OCI-LY3 (cell line): ENCODE measurements around the gene CDK11A.
A peak's percentile ranks its signal among the peaks of the same experiment; 100 is the strongest.
"Not testable (repeated sequence)": the region's sequence is repeated elsewhere in the genome, so short reads cannot be mapped to it uniquely, and the experiment has no call there.

ENCODE experiments used
- H2AFZ ChIP-seq: fragments of 200-600, 300-600 bp; shearing (Covaris generic); 2 replicates; pipeline ENCODE4 v1.6.0; 2014; ENCODE audit warnings: antibody characterized with exemption, low read depth, low read length
- H3K27ac ChIP-seq: fragments of 200-600, 300-600 bp; sonication (generic); 2 replicates; pipeline ENCODE4 v1.5.1; 2014; ENCODE audit warnings: mild to moderate bottlenecking, low read length, moderate library complexity, mixed read lengths
- H3K27me3 ChIP-seq: fragments of 200-600, 300-600 bp; sonication (generic); 2 replicates; pipeline ENCODE4 v1.6.1; 2014; ENCODE audit warnings: low read depth, low read length, mixed read lengths
- H3K36me3 ChIP-seq: fragments of 200-600, 300-600 bp; sonication (generic); replicated peaks from 2 replicates; pipeline ENCODE3; 2014; ENCODE audit warnings: low read depth, low read length, mixed read lengths
- H3K4me1 ChIP-seq: fragments of 300-600, 200-600 bp; sonication (generic); 2 replicates; pipeline ENCODE4 v1.6.1; 2014; ENCODE audit warnings: low read length, mixed read lengths
- H3K4me2 ChIP-seq: fragments of 200-600, 300-600 bp; sonication (generic); 2 replicates; pipeline ENCODE4 v1.6.1; 2014; ENCODE audit warnings: low read length, mixed read lengths
- H3K4me3 ChIP-seq: fragments of 300-600, 200-600 bp; sonication (generic); 2 replicates; pipeline ENCODE4 v1.5.1; 2014; ENCODE audit warnings: antibody characterized with exemption, mild to moderate bottlenecking, low read length, moderate library complexity
- H3K79me2 ChIP-seq: fragments of 300-600, 200-600 bp; shearing (Covaris generic); 2 replicates; pipeline ENCODE4 v1.6.1; 2014; ENCODE audit warnings: mild to moderate bottlenecking, low read length, mixed read lengths
- H3K9ac ChIP-seq: fragments of 300-600, 200-600 bp; shearing (Covaris generic); 2 replicates; pipeline ENCODE4 v1.6.0; 2014; ENCODE audit warnings: mild to moderate bottlenecking, low read length, moderate library complexity
- H3K9me3 ChIP-seq: fragments of 200-600, 300-600 bp; shearing (Covaris generic); 2 replicates; pipeline ENCODE4 v1.6.1; 2014; ENCODE audit warnings: low read length, mixed read lengths; ENCODE audit not compliant: insufficient read depth
- H4K20me1 ChIP-seq: fragments of 200-600, 300-600 bp; sonication (generic); 2 replicates; pipeline ENCODE4 v1.6.1; 2016; ENCODE audit warnings: low read length, mixed read lengths; ENCODE audit not compliant: insufficient read depth
- CTCF ChIP-seq: fragments of 200-600, 300-600 bp; sonication (generic); IDR thresholded peaks from 2 replicates; pipeline ENCODE4 v1.5.1; 2014; ENCODE audit warnings: antibody characterized with exemption, low read length, low read depth
- EZH2phosphoT487 ChIP-seq: fragments of 200-600 bp; shearing (Covaris generic); IDR thresholded peaks from 2 replicates; pipeline ENCODE4 v1.6.1; 2018; ENCODE audit warnings: antibody characterized with exemption, mixed run types, low read depth

The CDK11A gene

GRCh38 chr1:1692324-1692713, 31.8 kb downstream of the CDK11A start:
- H4K20me1 ChIP-seq, H2AFZ ChIP-seq, H3K27me3 ChIP-seq, H3K9me3 ChIP-seq, H3K36me3 ChIP-seq, H3K4me1 ChIP-seq: not testable (repeated sequence)
- peaks cover 12% of the 10 kb centered on the region for H3K79me2 ChIP-seq
- peak overlapping the region; percentile 59 for H3K9ac ChIP-seq
- H3K4me2 ChIP-seq: peak overlapping the region; percentile 39; the same call in 1 of the 2 replicates
- peak overlapping the region; percentile 75 for H3K27ac ChIP-seq
- H3K4me3 ChIP-seq: peak overlapping the region; percentile 69

GRCh38 chr1:1691443-1691842, 32.7 kb downstream of the CDK11A start:
- H3K4me1 ChIP-seq, H2AFZ ChIP-seq, H3K9me3 ChIP-seq, H3K9ac ChIP-seq, H3K36me3 ChIP-seq, H4K20me1 ChIP-seq, H3K27ac ChIP-seq, H3K27me3 ChIP-seq: not testable (repeated sequence)
- H3K4me3 ChIP-seq: peak overlapping the region; percentile 55; the same call in 1 of the 2 replicates
- H3K79me2 ChIP-seq: peaks cover 19% of the 10 kb centered on the region
- H3K4me2 ChIP-seq: peak overlapping the region; percentile 39; the same call in 1 of the 2 replicates

- H3K9me3 ChIP-seq, H2AFZ ChIP-seq, H3K36me3 ChIP-seq, H3K9ac ChIP-seq, H4K20me1 ChIP-seq, H3K4me3 ChIP-seq, H3K4me1 ChIP-seq, H3K27ac ChIP-seq, H3K4me2 ChIP-seq, H3K27me3 ChIP-seq: not testable (repeated sequence)
- peaks cover 31% of the 10 kb centered on the region for H3K79me2 ChIP-seq
These were observed 34.6 kb downstream of the CDK11A start for GRCh38 chr1:1689526-1689925.

- no peak overlapping the region for H3K4me3 ChIP-seq
- H3K36me3 ChIP-seq: no peaks in the 10 kb centered on the region
- H3K79me2 ChIP-seq: peaks cover 46% of the 10 kb centered on the region
- no peaks in the 10 kb centered on the region for H3K9me3 ChIP-seq
- H3K27me3 ChIP-seq: no peaks in the 10 kb centered on the region
- H3K9ac ChIP-seq: no peak overlapping the region
- H3K4me1 ChIP-seq: no peaks in the 10 kb centered on the region
- H2AFZ ChIP-seq: no peak overlapping the region
- H4K20me1 ChIP-seq: peaks cover 8% of the 10 kb centered on the region; the same call in 1 of the 2 replicates
- no peak overlapping the region for H3K27ac ChIP-seq
- H3K4me2 ChIP-seq: no peak overlapping the region
- TF ChIP-seq CTCF (no peak), EZH2phosphoT487 (no peak)
These were observed 36.3 kb downstream of the CDK11A start for GRCh38 chr1:1687846-1688245.

GRCh38 chr1:1684031-1684681, 40.0 kb downstream of the CDK11A start:
- H4K20me1 ChIP-seq: peaks cover 8% of the 10 kb centered on the region; the same call in 1 of the 2 replicates
- no peak overlapping the region for H3K27ac ChIP-seq
- no peak overlapping the region for H3K9ac ChIP-seq
- no peak overlapping the region for H3K4me3 ChIP-seq
- no peak overlapping the region for H3K4me2 ChIP-seq
- H3K79me2 ChIP-seq: peaks cover 66% of the 10 kb centered on the region
- H3K4me1 ChIP-seq: peaks cover 3% of the 10 kb centered on the region
- TF ChIP-seq EZH2phosphoT487 (no peak), CTCF (no peak)
- H2AFZ ChIP-seq: no peak overlapping the region
- H3K9me3 ChIP-seq: no peaks in the 10 kb centered on the region
- H3K36me3 ChIP-seq: no peaks in the 10 kb centered on the region
- H3K27me3 ChIP-seq: no peaks in the 10 kb centered on the region
